GM12891 (cell line): Measurements from ENCODE around the gene TSC22D3.

Experiments
- DNase-seq: peaks from one replicate; pipeline ENCODE4 v3.0.0; 2011; ENCODE audit warnings: low spot score; ENCODE audit not compliant: insufficient read length
- FAIRE-seq: peaks from 2 replicates; lab custom pipeline; 2011; peaks lifted over from hg19 to GRCh38; lab: Jason Lieb, UNC
- PAX5 ChIP-seq: IDR thresholded peaks from 2 replicates; pipeline ENCODE4 v1.6.1; 2011; ENCODE audit warnings: low read length, moderate library complexity, mild to moderate bottlenecking; ENCODE audit not compliant: insufficient read depth, severe bottlenecking
- POLR2A ChIP-seq: IDR thresholded peaks from 2 replicates; pipeline ENCODE4 v1.6.1; 2011; ENCODE audit warnings: low read depth, low read length, control low read depth
- POLR2AphosphoS5 ChIP-seq: IDR thresholded peaks from 2 replicates; pipeline ENCODE4 v1.6.1; 2011; ENCODE audit warnings: low read depth, low read length, control low read depth
- POU2F2 ChIP-seq: IDR thresholded peaks from 2 replicates; pipeline ENCODE4 v1.6.1; 2011; ENCODE audit warnings: low read depth, mild to moderate bottlenecking, control low read depth, low read length, moderate library complexity
- SPI1 ChIP-seq: IDR thresholded peaks from 2 replicates; pipeline ENCODE4 v1.6.1; 2011; ENCODE audit warnings: low read depth, low read length, control low read depth
- TAF1 ChIP-seq: IDR thresholded peaks from 2 replicates; pipeline ENCODE4 v1.6.1; 2011; ENCODE audit warnings: low read depth, low read length, control low read depth

The TSC22D3 gene

DNA sequence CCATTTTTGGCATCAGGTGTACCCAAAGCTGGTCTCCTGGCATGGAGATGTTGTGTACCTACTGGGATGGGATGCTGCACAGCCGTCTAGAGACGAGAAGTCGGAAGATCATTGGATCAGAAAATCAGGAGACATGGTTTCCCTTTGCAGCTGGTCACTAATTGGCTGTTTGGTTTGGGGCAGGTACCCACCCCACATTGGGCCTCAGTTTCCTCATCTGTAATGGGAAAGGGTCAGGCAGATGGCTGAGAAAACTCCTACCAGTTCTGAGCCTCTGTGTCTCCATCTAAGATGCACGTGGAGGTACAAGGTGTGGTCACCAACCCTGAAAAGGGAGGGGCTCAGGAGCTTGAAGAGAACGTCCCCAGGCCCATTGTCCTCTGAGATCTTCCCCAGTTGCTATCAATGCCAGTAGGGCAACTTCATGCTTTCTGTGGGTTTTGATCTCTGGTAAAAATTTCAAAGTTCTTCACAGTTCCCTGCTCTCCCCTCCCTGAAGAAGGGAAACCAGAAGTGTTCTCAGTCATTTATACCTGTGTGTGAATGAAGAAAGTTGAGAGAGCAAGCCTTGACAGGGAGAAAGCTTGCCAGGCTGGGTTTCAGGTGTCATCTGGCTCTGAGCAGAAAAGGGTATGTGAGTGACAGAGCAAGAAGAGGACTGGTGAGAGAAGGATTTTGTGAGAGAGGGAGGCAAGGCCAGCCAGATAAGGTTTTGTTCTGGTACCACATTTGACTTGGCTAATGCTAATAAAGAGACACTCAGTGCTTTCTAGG is 15.1 kb downstream of the TSC22D3 start:
- TF ChIP-seq PAX5 (no peak), SPI1 (no peak), POLR2AphosphoS5 (no peak), POU2F2 (no peak), TAF1 (no peak), POLR2A (no peak)
- DNase-seq (no peak), FAIRE-seq (no peak)

DNA sequence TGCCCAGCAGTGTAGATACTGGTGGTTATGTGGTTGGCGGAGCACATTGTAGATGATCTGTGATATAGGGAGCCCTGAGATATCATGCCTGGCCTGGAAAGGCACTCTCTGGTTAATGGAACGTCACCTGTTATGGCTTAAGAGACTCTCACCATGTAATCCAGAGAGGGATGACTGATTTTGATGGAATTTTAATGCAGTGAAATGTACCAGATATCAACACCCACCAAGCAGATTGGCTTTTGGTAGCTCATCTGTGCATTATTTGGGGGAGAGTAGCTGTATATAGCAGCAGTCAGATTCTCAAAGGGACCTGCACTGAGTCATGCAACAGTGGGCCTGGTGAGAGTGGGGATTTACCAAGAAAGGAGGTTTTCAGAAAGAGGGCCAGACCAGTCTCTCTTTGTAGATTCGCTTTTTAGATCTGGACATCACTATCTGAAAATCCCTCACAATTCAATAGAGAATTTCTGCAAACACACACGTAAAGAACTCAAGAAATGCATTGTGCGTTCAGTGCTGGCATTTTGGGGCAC is 17.3 kb downstream of the TSC22D3 start:
- FAIRE-seq (no peak), DNase-seq (no peak)
- TF ChIP-seq POLR2A (no peak), POU2F2 (no peak), POLR2AphosphoS5 (no peak), TAF1 (no peak), SPI1 (no peak), PAX5 (no peak)

DNA sequence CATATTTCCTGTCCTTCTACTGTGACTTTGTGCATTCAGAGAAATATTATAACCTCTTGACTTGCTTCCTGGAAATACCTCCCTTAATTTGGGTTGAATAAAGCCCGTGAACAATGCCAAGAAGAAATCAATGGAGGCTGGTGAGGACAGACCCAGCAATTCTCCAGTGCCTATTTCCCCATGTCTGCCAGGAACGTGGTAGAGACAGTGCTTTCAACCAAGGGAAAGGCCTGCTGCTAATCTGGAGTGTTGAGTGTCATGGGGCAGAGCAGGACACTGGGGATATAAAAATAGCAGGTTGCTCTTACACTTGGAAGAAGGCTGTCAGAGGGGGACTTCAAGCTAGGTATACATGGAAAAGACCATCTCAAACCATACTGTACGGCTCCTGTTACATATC is 19.9 kb downstream of the TSC22D3 start:
- DNase-seq (no peak), FAIRE-seq (no peak)
- no peak for TF ChIP-seq SPI1
- no peak for TF ChIP-seq POLR2AphosphoS5
- no peak for TF ChIP-seq TAF1
- no peak for TF ChIP-seq POU2F2
- no peak for TF ChIP-seq PAX5
- TF ChIP-seq POLR2A: no peak

DNA sequence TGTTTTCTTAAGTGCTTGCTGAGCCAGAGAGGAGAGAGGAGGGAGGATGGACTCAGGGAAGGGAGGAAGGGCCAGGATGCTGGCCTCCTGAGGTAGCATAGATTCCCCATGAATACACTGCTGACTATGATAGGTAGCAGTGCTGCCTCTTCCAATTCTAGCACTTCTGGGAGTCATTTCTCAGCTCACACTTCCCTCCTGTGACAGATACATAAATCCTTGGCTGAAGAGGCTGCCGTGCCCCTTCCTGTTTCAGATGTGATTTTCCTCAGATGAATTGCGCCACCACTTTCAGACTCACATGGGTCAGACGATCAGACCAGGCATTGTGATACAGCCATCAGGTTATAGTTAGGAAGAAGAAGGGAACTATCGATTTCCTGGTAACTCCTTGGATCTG is 22.4 kb downstream of the TSC22D3 start:
- no peak for TF ChIP-seq SPI1
- TF ChIP-seq TAF1: no peak
- no peak for TF ChIP-seq POLR2A
- TF ChIP-seq PAX5: no peak
- TF ChIP-seq POLR2AphosphoS5: no peak
- TF ChIP-seq POU2F2: no peak
- DNase-seq (no peak), FAIRE-seq (no peak)

DNA sequence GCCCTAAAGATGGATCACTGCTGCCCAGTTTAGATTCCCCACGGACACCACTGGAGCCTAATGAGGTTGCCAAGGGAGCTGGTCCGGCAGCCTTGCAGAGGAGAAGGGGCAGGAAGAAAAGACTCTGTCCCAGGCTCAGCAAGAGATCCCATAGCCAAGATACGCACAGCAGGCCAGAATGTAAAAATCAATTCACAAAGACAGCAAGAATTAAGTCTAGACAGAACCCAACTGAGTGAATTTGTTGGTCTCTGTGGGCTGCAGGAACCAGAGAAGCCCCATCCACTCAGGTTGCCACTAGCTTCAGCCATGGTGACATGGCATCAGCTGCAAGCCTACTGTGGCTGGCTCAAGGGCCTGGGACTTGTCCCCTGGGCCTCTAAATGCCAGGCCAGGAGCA is 22.9 kb downstream of the TSC22D3 start:
- FAIRE-seq: no peak

DNA sequence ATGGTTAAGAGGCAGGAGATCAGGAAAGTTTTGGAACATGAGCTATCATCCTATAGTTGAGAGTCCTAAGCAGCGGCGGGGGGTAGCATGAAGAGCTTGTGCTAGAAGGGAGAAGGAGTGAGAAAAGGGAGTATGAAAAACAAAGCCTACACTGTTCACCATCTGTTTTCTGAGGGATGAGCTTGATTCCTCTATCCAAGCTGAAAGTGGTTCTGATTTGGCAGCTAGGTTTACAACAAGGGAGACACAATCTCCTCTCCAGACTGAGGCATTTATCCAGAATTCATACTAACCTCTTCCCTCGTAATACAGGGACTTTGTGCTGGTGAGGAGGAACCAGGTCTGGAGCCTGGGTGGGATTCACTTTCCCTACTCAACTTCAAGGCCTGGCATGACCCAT is 23.5 kb downstream of the TSC22D3 start:
- DNase-seq (no peak), FAIRE-seq (no peak)
- TF ChIP-seq POLR2AphosphoS5: no peak

More for the DNA sequence above, 22.9 kb downstream of the TSC22D3 start:
- TF ChIP-seq PAX5 (no peak), SPI1 (no peak), POLR2A (no peak), POU2F2 (no peak), POLR2AphosphoS5 (no peak), TAF1 (no peak)
- DNase-seq: no peak

DNA sequence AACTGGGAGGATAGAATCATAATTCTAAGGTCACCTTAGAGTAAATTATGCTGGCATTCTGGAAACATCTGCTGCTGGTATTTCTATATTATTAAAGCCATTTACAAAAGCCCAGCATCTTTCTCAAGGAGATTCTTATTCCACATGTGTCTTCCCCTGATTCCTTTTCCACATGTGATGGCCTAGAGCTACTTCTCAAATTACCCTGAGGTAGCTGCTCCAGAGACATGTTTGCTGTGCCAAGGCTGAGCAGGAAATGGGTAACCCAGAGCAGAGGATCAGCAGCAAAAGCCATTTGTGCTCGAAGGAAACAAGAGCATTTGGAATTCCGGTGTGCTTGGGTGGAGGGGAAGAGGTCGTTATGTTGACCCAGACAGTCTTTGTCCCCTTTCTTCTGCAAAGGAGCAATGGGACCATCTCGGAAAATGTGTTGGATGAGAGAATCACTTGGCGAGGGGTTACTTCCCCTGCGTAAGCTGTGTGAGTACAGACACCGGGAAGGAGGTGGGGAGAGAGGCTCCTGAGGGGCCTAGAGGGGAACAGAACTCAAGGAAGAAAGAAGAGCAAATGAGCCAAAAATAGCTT is 24.6 kb downstream of the TSC22D3 start:
- FAIRE-seq: no peak
- no peak for DNase-seq

DNA sequence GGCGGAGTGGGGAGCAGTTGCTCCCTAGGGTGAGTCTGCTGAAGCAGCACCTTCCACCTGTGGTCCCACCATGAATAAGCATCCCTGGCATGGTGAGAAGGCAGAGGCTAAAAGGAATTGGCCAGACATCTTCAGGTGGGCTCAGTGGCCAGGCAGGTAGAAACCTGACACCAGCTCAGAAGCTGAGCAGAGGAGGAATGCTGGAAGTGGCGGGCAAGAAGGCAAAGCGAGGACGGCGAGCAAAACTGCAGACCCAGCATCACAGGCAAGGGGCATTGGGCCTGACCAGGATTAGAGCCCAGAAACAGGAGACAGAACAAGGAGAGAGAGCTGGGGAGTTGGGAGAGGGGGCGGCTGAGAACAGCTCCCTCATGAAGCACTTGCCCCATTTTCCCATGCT is 25.3 kb downstream of the TSC22D3 start:
- FAIRE-seq (no peak), DNase-seq (no peak)
- TF ChIP-seq PAX5 (no peak), POLR2AphosphoS5 (no peak), TAF1 (no peak), POLR2A (no peak), POU2F2 (no peak), SPI1 (no peak)

More for the DNA sequence above, 24.6 kb downstream of the TSC22D3 start:
- TF ChIP-seq POLR2A: no peak
- no peak for TF ChIP-seq POU2F2
- TF ChIP-seq POLR2AphosphoS5: no peak
- no peak for TF ChIP-seq PAX5
- TF ChIP-seq SPI1: no peak
- TF ChIP-seq TAF1: no peak

DNA sequence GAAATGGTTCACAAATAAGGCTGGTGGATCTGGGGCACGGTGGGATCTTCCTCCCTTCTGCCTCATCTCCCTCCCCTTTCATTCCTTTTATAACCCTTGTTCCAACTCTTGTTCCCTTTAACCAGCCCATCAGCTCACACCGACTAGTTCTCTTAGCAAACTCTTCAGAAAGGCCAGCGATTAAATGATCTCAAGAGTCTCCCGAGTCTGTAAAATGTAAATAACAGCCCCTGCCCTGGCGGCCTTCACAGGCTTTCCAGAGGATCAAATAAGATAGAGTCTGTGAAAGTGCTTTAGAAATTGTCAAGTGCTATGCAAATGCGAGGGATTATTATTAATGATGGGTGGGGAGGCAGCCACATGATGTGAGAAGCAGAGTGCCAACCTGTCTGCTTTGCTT is 27.1 kb downstream of the TSC22D3 start:
- no peak for TF ChIP-seq POLR2A
- no peak for TF ChIP-seq POU2F2
- TF ChIP-seq SPI1: no peak
- TF ChIP-seq POLR2AphosphoS5: no peak
- TF ChIP-seq PAX5: no peak
- TF ChIP-seq TAF1: no peak
- DNase-seq (no peak), FAIRE-seq (no peak)

DNA sequence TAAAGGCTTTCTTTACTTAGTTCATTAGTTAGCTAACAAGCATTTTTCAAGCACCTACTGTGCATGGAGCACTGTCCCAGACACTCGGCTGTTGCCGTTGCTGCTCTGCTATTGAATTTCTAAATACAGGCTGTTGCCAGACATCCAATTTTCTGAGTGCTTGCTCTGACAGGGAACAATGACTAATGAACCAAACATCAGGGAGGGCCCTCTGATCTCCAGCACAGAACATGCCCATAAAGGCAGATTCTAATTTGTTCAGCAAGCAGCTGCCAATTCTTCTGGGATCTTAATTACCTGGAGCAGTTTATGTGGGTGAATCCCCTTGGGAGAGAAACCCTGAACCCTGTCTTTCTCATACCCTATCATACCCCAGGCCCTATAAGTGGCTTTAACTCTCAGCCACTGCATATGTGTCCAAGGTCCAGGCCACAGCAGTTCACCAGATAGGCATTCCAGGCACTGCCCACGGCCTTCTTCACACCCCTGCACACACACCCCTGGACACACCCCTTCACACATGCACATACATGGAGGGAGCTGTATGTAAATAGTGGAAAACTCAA is 27.9 kb downstream of the TSC22D3 start:
- FAIRE-seq (peak; percentile 9), DNase-seq (no peak)
- no peak for TF ChIP-seq SPI1
- TF ChIP-seq PAX5: no peak
- no peak for TF ChIP-seq POLR2A
- no peak for TF ChIP-seq POU2F2
- no peak for TF ChIP-seq TAF1
- TF ChIP-seq POLR2AphosphoS5: no peak
